Activated CD4-positive, alpha-beta T cell treated with anti-CD3 and anti-CD28 coated beads, Interleukin-2, amount 10 ng/mL, durations not matched to agents 24 days and 14 days (primary cell): Measurements from ENCODE around the gene CLEC2B. TPM values are rescaled to one million over a fixed set of nuclear protein-coding genes. Genes with fewer than 3 reads are reported as not detected.

Experiments used
- DNase-seq: peaks from one replicate; pipeline ENCODE4 v3.0.0; 2022
- H3K27ac Mint-ChIP-seq: one replicate; pipeline ENCODE4 v1.8.0; 2022; ENCODE audit warnings: mild to moderate bottlenecking, mixed read lengths
- H3K27me3 Mint-ChIP-seq: one replicate; pipeline ENCODE4 v1.8.0; 2022; ENCODE audit warnings: mixed read lengths
- H3K36me3 Mint-ChIP-seq: one replicate; pipeline ENCODE4 v1.8.0; 2022; ENCODE audit warnings: low read depth, mild to moderate bottlenecking, mixed read lengths
- H3K4me1 Mint-ChIP-seq: one replicate; pipeline ENCODE4 v1.8.0; 2021; ENCODE audit warnings: mixed read lengths
- H3K4me3 Mint-ChIP-seq: one replicate; pipeline ENCODE4 v1.8.0; 2022; ENCODE audit warnings: mild to moderate bottlenecking, moderate library complexity, mixed read lengths
- H3K9me3 Mint-ChIP-seq: one replicate; pipeline ENCODE4 v1.8.0; 2021; ENCODE audit warnings: mixed read lengths
- intact Hi-C: fragments of 100-400 bp; cut with micrococcal nuclease; formaldehyde crosslinking; loops from one replicate; pipeline ENCODE4 v1.15.1; 2023
- total RNA-seq: library from RNA; stranded (reverse); gene quantifications from 2 replicates; pipeline ENCODE4 v1.2.3, GENCODE V29; 2022

The CLEC2B gene
- total RNA-seq = 13.0 and 13.1 TPM in 2 replicates

- DNase-seq = peak; percentile 80
- Mint-ChIP-seq H3K27me3 (no peaks in the 10 kb centered on the region), H3K27ac (peak within 1 kb of the TSS; percentile 93), H3K4me3 (peak within 1 kb of the TSS; percentile 92), H3K9me3 (no peaks in the 10 kb centered on the region), H3K4me1 (peaks cover 28% of the 10 kb centered on the region), H3K36me3 (peaks cover 4% of the 10 kb centered on the region)
- intact Hi-C loops = loop anchor here (1.0 to 10.0 kb wide), 11 partner anchors 38 to 845 kb away; partner anchors contain the start of genes GABARAPL1 and MAGOHB
These were observed at the start of gene CLEC2B for GRCh38 chr12:9869307-9870161. Gene CLEC2B, minus strand, starts transcription at chr12:9869354.

- Mint-ChIP-seq H3K4me3 (no peak overlapping the region), H3K4me1 (peaks cover 13% of the 10 kb centered on the region), H3K36me3 (peaks cover 20% of the 10 kb centered on the region), H3K9me3 (peaks cover 24% of the 10 kb centered on the region), H3K27me3 (peaks cover 10% of the 10 kb centered on the region), H3K27ac (no peak overlapping the region)
- no peak for DNase-seq
- intact Hi-C loops = no loop called here
These were observed 42.6 kb upstream of the CLEC2B start for GRCh38 chr12:9911708-9912107.

- Mint-ChIP-seq H3K27ac (no peak overlapping the region), H3K27me3 (peaks cover 8% of the 10 kb centered on the region), H3K9me3 (peaks cover 23% of the 10 kb centered on the region), H3K4me1 (peaks cover 21% of the 10 kb centered on the region), H3K4me3 (no peak overlapping the region), H3K36me3 (peaks cover 21% of the 10 kb centered on the region)
- intact Hi-C loops = no loop called here
- DNase-seq = no peak
These were observed 41.7 kb upstream of the CLEC2B start for GRCh38 chr12:9910716-9911421.

- DNase-seq = no peak
- peaks cover 7% of the 10 kb centered on the region for H3K27me3 Mint-ChIP-seq
These were observed 40.6 kb upstream of the CLEC2B start for GRCh38 chr12:9909724-9910123.

GRCh38 chr12:9908350-9908749, 39.2 kb upstream of the CLEC2B start:
- H3K4me3 Mint-ChIP-seq = no peak overlapping the region
- H3K4me1 Mint-ChIP-seq = peaks cover 21% of the 10 kb centered on the region
- H3K27ac Mint-ChIP-seq = no peak overlapping the region
- DNase-seq = no peak
- no peaks in the 10 kb centered on the region for H3K27me3 Mint-ChIP-seq
- H3K9me3 Mint-ChIP-seq = peaks cover 41% of the 10 kb centered on the region
- intact Hi-C loops = loop anchor here (5.0 kb wide), 1 partner anchor 41 kb away; the partner anchor contains the start of gene CLEC2B
- peaks cover 26% of the 10 kb centered on the region for H3K36me3 Mint-ChIP-seq

More at GRCh38 chr12:9909724-9910123, 40.6 kb upstream of the CLEC2B start:
- Mint-ChIP-seq H3K4me3 (no peak overlapping the region), H3K36me3 (peaks cover 21% of the 10 kb centered on the region), H3K4me1 (peaks cover 21% of the 10 kb centered on the region), H3K9me3 (peaks cover 31% of the 10 kb centered on the region), H3K27ac (no peak overlapping the region)
- intact Hi-C loops = loop anchor here (5.0 kb wide), 1 partner anchor 42 kb away; the partner anchor contains the start of gene CLEC2B

- no peak overlapping the region for H3K27ac Mint-ChIP-seq
- no peak overlapping the region for H3K4me3 Mint-ChIP-seq
- intact Hi-C loops = loop anchor here (5.0 kb wide), 1 partner anchor 40 kb away; the partner anchor contains the start of gene CLEC2B
- peaks cover 28% of the 10 kb centered on the region for H3K36me3 Mint-ChIP-seq
- H3K9me3 Mint-ChIP-seq = peaks cover 45% of the 10 kb centered on the region
- no peaks in the 10 kb centered on the region for H3K27me3 Mint-ChIP-seq
- H3K4me1 Mint-ChIP-seq = peaks cover 21% of the 10 kb centered on the region
- no peak for DNase-seq
These were observed 38.6 kb upstream of the CLEC2B start for GRCh38 chr12:9907769-9908168.

- Mint-ChIP-seq H3K27ac (peak overlapping the region; percentile 12), H3K4me1 (peaks cover 19% of the 10 kb centered on the region), H3K9me3 (peaks cover 46% of the 10 kb centered on the region), H3K36me3 (peaks cover 25% of the 10 kb centered on the region), H3K27me3 (no peaks in the 10 kb centered on the region), H3K4me3 (peak overlapping the region; percentile 47)
- DNase-seq = peak; percentile 80
- intact Hi-C loops = loop anchor here (5.0 kb wide), 1 partner anchor 40 kb away; the partner anchor contains the start of gene CLEC2B
These were observed 37.7 kb upstream of the CLEC2B start for GRCh38 chr12:9906873-9907272.

GRCh38 chr12:9902539-9903228, 33.5 kb upstream of the CLEC2B start:
- H3K4me3 Mint-ChIP-seq = no peak overlapping the region

GRCh38 chr12:9900930-9901329, 31.8 kb upstream of the CLEC2B start:
- Mint-ChIP-seq H3K9me3 (peaks cover 33% of the 10 kb centered on the region), H3K27me3 (peaks cover 2% of the 10 kb centered on the region), H3K4me1 (peaks cover 2% of the 10 kb centered on the region), H3K27ac (no peak overlapping the region), H3K36me3 (peaks cover 10% of the 10 kb centered on the region), H3K4me3 (no peak overlapping the region)
- no peak for DNase-seq
- intact Hi-C loops = no loop called here

More at GRCh38 chr12:9902539-9903228, 33.5 kb upstream of the CLEC2B start:
- H3K36me3 Mint-ChIP-seq = peaks cover 16% of the 10 kb centered on the region
- no peak overlapping the region for H3K27ac Mint-ChIP-seq
- H3K9me3 Mint-ChIP-seq = peaks cover 37% of the 10 kb centered on the region
- H3K27me3 Mint-ChIP-seq = peaks cover 2% of the 10 kb centered on the region
- H3K4me1 Mint-ChIP-seq = peaks cover 18% of the 10 kb centered on the region
- DNase-seq = no peak
- intact Hi-C loops = no loop called here

- Mint-ChIP-seq H3K4me3 (no peak overlapping the region), H3K4me1 (peaks cover 2% of the 10 kb centered on the region), H3K36me3 (peaks cover 7% of the 10 kb centered on the region), H3K27ac (no peak overlapping the region), H3K9me3 (peaks cover 20% of the 10 kb centered on the region), H3K27me3 (peaks cover 6% of the 10 kb centered on the region)
- DNase-seq = no peak
- intact Hi-C loops = no loop called here
These were observed 30.1 kb upstream of the CLEC2B start for GRCh38 chr12:9899209-9899608.

GRCh38 chr12:9897535-9897934, 28.4 kb upstream of the CLEC2B start:
- peaks cover 5% of the 10 kb centered on the region for H3K4me1 Mint-ChIP-seq
- H3K9me3 Mint-ChIP-seq = peaks cover 10% of the 10 kb centered on the region
- intact Hi-C loops = no loop called here

GRCh38 chr12:9895215-9895971, 26.2 kb upstream of the CLEC2B start:
- Mint-ChIP-seq H3K9me3 (peaks cover 2% of the 10 kb centered on the region), H3K4me1 (peaks cover 5% of the 10 kb centered on the region), H3K4me3 (no peak overlapping the region), H3K36me3 (no peaks in the 10 kb centered on the region), H3K27me3 (peaks cover 17% of the 10 kb centered on the region), H3K27ac (no peak overlapping the region)
- DNase-seq = no peak
- intact Hi-C loops = no loop called here

More at GRCh38 chr12:9897535-9897934, 28.4 kb upstream of the CLEC2B start:
- Mint-ChIP-seq H3K36me3 (peaks cover 2% of the 10 kb centered on the region), H3K27me3 (peaks cover 17% of the 10 kb centered on the region), H3K4me3 (no peak overlapping the region), H3K27ac (no peak overlapping the region)
- DNase-seq = no peak
